GM12864 (cell line): Measurements from ENCODE around the gene SPATA33.

Source experiments
- DNase-seq: peaks from one replicate; pipeline ENCODE4 v3.0.0-alpha.2; 2011; ENCODE audit warnings: low read depth
- H3K4me3 ChIP-seq: 2 replicates; pipeline ENCODE4 v1.5.1; 2011; ENCODE audit warnings: mild to moderate bottlenecking, low read depth, low read length, control low read depth
- TF ChIP-seq, protein P1 (sequence below): IDR thresholded peaks from 2 replicates; pipeline ENCODE4 v1.5.1; 2011; ENCODE audit warnings: low read depth, mild to moderate bottlenecking, moderate library complexity, low read length, control low read depth, inconsistent platforms; ENCODE audit errors: missing control alignments

Gene SPATA33

DNA sequence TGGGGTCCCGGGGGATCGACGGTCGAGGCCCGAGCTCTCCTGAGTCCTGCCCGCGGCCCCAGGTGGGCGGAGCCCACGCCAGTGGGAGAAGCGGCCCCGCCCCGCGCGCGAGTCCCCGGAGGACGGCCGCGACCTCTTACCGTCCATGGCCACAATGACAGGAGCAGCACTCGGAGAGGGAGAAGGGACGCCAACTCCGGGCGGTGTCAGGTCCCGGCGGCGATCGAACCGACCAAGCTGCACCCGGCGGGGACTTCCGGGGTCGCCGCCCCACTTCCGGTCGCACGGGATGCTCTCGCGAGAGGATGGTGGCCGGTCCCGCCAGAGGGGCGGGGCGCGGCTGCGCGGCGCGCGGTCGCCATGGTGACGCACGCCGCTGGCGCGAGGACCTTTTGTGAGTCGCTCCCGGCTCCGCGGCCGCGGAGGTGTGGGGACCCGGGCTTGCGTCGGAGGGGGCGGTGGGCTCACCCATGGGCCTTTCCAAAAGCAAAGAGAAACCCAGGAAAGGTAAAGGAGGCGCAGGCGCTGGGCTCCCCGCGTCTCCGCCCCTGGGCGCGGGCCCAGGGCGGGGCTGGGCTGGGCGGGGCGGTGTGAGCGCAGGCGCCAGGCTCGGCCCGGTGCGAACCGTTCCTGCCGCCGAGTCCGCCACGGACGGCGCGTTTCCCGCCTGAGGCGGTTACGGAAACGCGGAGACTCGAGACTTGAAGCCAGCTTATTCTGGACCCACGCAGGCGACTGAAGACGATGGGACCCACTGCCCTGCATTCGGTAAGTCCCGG is at the start of gene SPATA33, which contains the start of gene CHMP1A:
Gene SPATA33 (plus strand): TSS at position 395 of the 779 bp plus-strand sequence. CDS start 76 bp downstream, at position 471.
Gene CHMP1A (minus strand): TSS at position 267 of the 779 bp plus-strand sequence. CDS start 120 bp downstream, at position 147.
- TF ChIP-seq, protein P1, sequence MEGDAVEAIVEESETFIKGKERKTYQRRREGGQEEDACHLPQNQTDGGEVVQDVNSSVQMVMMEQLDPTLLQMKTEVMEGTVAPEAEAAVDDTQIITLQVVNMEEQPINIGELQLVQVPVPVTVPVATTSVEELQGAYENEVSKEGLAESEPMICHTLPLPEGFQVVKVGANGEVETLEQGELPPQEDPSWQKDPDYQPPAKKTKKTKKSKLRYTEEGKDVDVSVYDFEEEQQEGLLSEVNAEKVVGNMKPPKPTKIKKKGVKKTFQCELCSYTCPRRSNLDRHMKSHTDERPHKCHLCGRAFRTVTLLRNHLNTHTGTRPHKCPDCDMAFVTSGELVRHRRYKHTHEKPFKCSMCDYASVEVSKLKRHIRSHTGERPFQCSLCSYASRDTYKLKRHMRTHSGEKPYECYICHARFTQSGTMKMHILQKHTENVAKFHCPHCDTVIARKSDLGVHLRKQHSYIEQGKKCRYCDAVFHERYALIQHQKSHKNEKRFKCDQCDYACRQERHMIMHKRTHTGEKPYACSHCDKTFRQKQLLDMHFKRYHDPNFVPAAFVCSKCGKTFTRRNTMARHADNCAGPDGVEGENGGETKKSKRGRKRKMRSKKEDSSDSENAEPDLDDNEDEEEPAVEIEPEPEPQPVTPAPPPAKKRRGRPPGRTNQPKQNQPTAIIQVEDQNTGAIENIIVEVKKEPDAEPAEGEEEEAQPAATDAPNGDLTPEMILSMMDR, result no peak
- peak within 1 kb of the TSS; percentile 66 for H3K4me3 ChIP-seq
- DNase-seq, result peak; percentile 57

DNA sequence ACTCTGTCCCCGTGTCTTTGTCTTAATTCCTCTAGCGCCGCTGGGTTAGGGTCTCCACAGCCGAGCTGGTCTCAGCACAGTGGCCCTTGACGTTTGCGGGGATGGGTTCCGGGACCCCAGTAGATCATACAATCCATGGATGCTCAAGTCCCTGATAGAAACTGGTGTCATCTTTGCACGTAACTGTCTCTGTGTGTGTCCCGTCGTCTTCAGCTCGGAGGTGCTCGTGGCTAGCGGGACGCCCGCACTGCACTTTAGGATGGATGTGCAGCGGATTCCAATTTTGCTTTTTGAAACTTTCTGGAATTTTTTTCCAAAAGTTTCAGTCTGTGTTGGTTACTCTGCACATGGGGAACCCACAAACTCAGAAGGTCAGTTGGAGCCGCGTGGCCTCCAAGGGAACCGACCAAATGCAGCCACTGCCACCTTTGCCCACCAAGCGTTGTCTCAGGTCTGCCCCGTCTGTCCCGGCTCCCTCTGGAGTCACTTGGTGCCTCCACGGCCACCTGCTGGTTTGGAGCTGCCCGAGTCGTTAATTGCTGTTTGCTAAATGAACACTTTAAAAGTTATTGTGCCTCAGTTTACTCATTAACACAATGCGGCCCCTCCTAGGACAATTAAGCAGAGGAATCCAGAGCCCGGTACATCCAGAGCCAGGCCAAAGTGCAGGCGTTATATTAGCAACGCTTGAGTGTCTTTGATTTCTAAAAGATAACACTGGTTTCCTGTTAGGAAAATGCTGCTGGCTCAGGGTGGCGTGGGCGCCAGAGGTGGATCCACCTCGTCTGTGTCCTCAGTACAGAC is 49.5 kb upstream of the SPATA33 start:
- no peak for DNase-seq
- TF ChIP-seq, protein P1, result no peak
- H3K4me3 ChIP-seq, result no peak overlapping the region

DNA sequence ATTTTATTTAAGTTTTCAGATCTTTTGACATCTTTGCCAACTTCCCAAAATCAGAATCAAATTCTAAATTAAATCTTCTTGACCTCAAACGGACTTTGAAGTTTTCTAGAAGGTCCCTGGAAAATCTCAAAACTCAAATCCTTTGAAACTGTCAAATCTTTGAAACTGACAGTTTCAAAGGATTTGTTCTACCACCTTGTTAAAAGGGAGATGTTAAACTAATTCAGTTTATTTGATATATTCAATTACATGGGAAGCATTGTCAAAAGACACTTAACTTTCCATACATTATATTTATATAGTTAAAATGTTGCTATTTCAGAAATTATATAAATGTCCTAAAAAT is 47.6 kb upstream of the SPATA33 start:
- no peak for DNase-seq
- TF ChIP-seq, protein P1, result no peak
- H3K4me3 ChIP-seq, result no peak overlapping the region

DNA sequence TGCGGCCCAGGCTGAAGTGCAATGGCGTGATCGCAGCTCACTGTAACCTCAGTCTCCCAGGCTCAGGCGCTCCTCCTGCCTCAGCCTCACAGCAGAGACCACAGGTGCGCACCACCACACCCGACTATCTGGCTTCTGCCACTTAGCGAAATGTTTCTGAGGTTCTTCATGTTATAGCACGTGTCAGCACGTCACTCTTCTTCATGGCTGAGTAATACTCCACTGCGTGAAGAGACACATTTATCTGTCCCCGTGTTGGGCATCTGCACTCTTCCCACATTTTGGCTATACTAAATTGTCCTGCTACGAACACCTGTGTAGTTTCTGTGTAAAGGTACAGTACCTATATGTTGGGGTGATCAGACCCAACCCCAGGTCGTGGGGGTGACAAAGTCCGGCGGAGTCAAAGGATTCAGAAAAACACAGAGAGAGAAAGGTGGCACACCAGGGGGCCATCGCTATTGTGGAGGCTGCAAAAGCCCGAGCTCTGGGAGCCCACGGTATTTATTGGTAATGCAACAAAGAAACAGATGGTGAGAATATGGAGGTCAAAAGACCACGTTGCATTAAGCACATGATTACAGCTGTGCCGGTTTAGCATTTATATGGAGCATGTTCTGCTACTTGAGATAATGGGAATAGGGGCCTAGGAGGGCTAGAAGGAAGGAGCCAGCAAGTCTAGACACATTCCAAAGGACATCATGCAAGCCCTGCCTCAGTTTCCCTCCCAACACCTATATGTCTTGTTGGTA is 45.0 kb upstream of the SPATA33 start:
- no peak overlapping the region for H3K4me3 ChIP-seq
- DNase-seq, result no peak
- TF ChIP-seq, protein P1, result no peak

DNA sequence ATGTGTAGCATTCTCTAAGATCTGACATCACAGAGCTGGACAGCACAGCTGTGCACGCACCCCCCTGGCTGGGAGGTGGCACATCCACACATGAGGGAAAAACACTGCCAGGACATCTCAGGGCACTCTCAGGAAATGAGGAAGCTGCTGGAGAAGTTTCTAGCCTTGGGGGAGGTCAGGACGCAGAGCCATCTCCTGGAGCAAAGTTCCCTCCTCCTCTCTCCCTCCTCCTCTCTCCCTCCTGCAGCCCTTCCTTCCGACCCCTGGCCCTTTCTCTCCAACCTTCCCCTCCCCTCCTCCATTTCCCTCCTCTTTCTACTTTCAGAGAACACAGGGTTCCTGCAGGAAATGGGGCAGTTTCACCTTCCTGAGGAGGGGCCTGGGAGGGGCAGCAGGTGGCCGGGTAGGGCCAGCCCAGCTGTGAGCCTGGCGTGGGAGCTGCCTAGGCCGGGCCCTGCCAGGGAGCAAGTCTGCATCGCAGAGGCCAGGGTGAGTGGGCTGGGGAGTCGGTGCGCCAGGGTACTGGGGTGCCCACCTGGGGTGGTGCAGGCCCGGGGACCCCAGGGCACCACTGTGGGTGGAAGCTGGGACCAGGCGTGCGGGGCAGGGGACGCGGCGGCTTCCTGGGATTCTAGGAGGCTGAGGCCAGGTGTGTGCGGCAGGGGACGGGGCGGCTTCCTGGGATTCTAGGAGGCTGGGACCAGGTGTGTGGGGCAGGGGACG is 44.2 kb upstream of the SPATA33 start, which contains the start of gene DPEP1:
Gene DPEP1 (plus strand): TSS at position 412 of the 723 bp plus-strand sequence. CDS start 16,769 bp downstream, outside the sequence.
- DNase-seq, result no peak
- TF ChIP-seq, protein P1, result no peak
- H3K4me3 ChIP-seq, result no peak within 1 kb of the TSS

DNA sequence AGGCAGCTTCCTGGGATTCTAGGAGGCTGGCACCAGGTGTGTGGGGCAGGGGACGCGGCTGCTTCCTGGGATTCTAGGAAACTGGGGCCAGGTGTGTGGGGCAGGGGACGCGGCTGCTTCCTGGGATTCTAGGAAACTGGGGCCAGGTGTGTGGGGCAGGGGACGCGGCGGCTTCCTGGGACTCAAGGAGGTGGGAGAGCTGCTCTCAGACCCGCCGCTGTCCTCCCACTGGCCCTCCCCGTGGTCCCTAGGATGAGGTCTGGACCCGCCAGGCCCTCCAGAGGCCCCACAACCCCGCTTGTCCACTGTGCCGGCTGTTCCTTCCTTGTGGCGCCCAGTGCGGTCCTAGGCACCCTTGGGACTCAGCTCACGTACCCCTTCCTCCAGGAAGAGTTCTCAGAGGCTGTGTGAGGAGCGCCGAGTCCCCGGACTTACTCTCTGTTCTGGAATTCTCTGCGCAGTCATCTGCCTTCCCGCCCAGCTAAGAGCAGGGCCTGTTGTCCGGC is 43.6 kb upstream of the SPATA33 start:
- no peak for DNase-seq
- TF ChIP-seq, protein P1, result no peak

More for the DNA sequence above, 43.6 kb upstream of the SPATA33 start:
- no peak overlapping the region for H3K4me3 ChIP-seq
